Measurements from ENCODE around the gene STK32B. TPM values are rescaled to one million over a fixed set of nuclear protein-coding genes. Genes with fewer than 3 reads are reported as not detected.

The STK32B gene
- total and polyA plus RNA-seq, 10 donors = 0.03 to 0.87 (median 0.36) TPM

GRCh38 chr4:5028480-5028879 is 22.8 kb upstream of the STK32B start:
- WGBS, 5 donors = 71 to 88% (median 81%) methylated on average over 2 of the region's 2 CpGs
- H3K36me3 ChIP-seq = no peaks in the 10 kb centered on the region
- no peak overlapping the region for H3K27ac ChIP-seq
- peaks cover 3 to 30% (median 9%) of the 10 kb centered on the region in 6 donors for H3K4me1 ChIP-seq
- no peak for DNase-seq
- peaks cover 0 to 16% (median 0%) of the 10 kb centered on the region in 7 donors for H3K27me3 ChIP-seq (replicated peaks in 1 of 7)
- H3K9me3 ChIP-seq = peaks cover 0 to 5% (median 0%) of the 10 kb centered on the region in 8 donors
- no peak overlapping the region for H3K4me3 ChIP-seq
- no peak for TF ChIP-seq CTCF (IDR thresholded peaks at IDR 0.05 in 8 of 11, conservative IDR thresholded peaks at IDR 0.05 in 3 of 11)
- no peak for TF ChIP-seq POLR2A (IDR thresholded peaks at IDR 0.05)
- TF ChIP-seq POLR2AphosphoS5 (IDR thresholded peaks at IDR 0.05) = no peak
- intact Hi-C loops (cut with DNase I; ENCODE audit: low total_unique reads) = no loop called here

- Histone ChIP-seq H3K36me3 (no peaks in the 10 kb centered on the region), H3K4me1 (peaks cover 8 to 40% (median 19%) of the 10 kb centered on the region in 6 donors), H3K4me3 (no peak overlapping the region), H3K9me3 (no peaks in the 10 kb centered on the region), H3K27me3 (replicated peaks in 1 of 7) (peaks cover 0 to 16% (median 0%) of the 10 kb centered on the region in 7 donors), H3K27ac (no peak overlapping the region)
- peak; percentile 52 for DNase-seq
- WGBS, 5 donors = 70 to 86% (median 79%) methylated on average over 7 to 8 of the region's 8 CpGs
- intact Hi-C loops (cut with DNase I; ENCODE audit: low total_unique reads) = no loop called here
- TF ChIP-seq POLR2A (IDR thresholded peaks at IDR 0.05) (no peak), CTCF (IDR thresholded peaks at IDR 0.05 in 8 of 11, conservative IDR thresholded peaks at IDR 0.05 in 3 of 11) (no peak), POLR2AphosphoS5 (IDR thresholded peaks at IDR 0.05) (no peak)
These were observed 21.8 kb upstream of the STK32B start for GRCh38 chr4:5029447-5029846.

- intact Hi-C loops (cut with DNase I; ENCODE audit: low total_unique reads) = no loop called here
- no peak for TF ChIP-seq CTCF (IDR thresholded peaks at IDR 0.05 in 8 of 11, conservative IDR thresholded peaks at IDR 0.05 in 3 of 11)
- TF ChIP-seq POLR2AphosphoS5 (IDR thresholded peaks at IDR 0.05) = no peak
- 52 to 78% (median 68%) methylated on average over 4 of the region's 4 CpGs for WGBS, 5 donors
- Histone ChIP-seq H3K4me1 (peaks cover 8 to 47% (median 21%) of the 10 kb centered on the region in 6 donors), H3K36me3 (no peaks in the 10 kb centered on the region), H3K27me3 (replicated peaks in 1 of 7) (peaks cover 0 to 16% (median 0%) of the 10 kb centered on the region in 7 donors), H3K4me3 (no peak overlapping the region), H3K27ac (peak overlapping the region in 2 of 8 donors; percentile 1 to 27), H3K9me3 (no peaks in the 10 kb centered on the region)
- no peak for DNase-seq
These were observed 21.1 kb upstream of the STK32B start for GRCh38 chr4:5030221-5030620.

GRCh38 chr4:5030927-5031326 is 20.4 kb upstream of the STK32B start:
- Histone ChIP-seq H3K4me1 (peaks cover 8 to 48% (median 21%) of the 10 kb centered on the region in 6 donors), H3K36me3 (no peaks in the 10 kb centered on the region), H3K4me3 (no peak overlapping the region), H3K9me3 (no peaks in the 10 kb centered on the region), H3K27me3 (replicated peaks in 1 of 7) (peaks cover 0 to 9% (median 0%) of the 10 kb centered on the region in 7 donors), H3K27ac (no peak overlapping the region)
- intact Hi-C loops (cut with DNase I; ENCODE audit: low total_unique reads) = no loop called here
- no peak for TF ChIP-seq CTCF (IDR thresholded peaks at IDR 0.05 in 8 of 11, conservative IDR thresholded peaks at IDR 0.05 in 3 of 11)
- no peak for TF ChIP-seq POLR2AphosphoS5 (IDR thresholded peaks at IDR 0.05)
- TF ChIP-seq POLR2A (IDR thresholded peaks at IDR 0.05) = no peak
- 88 to 95% (median 91%) methylated on average over 3 of the region's 3 CpGs for WGBS, 5 donors
- DNase-seq = no peak

Data from spleen (tissue), 11 donors.